H1 (cell line): Measurements from ENCODE around the gene TMEM169. TPM values are rescaled to one million over a fixed set of nuclear protein-coding genes. Genes with fewer than 3 reads are reported as not detected.

Experiments used
- CTCF ChIA-PET: fragments of 300-600 bp; sonication (Branson Sonifier 250); formaldehyde crosslinking; loops from one replicate; lab custom pipeline; 2021; ENCODE audit not compliant: partially characterized antibody; lab: Charles Lee
- POLR2A ChIA-PET: fragments of 300-600 bp; sonication (Branson Sonifier 250); formaldehyde crosslinking; loops from one replicate; lab custom pipeline; 2021; ENCODE audit warnings: inconsistent platforms; ENCODE audit not compliant: partially characterized antibody; lab: Charles Lee
- DNase-seq, 2 experiments: peaks; one replicate each; pipeline versions ENCODE4 v3.0.0 to v3.0.0-alpha.2; 2010 to 2022; ENCODE audit warnings: low spot score in 2 of 2, low read depth in 1 of 2, mixed read lengths in 1 of 2
- FAIRE-seq: peaks from 2 replicates; lab custom pipeline; 2011; peaks lifted over from hg19 to GRCh38; lab: Jason Lieb, UNC
- H2AFZ ChIP-seq: 2 replicates; pipeline ENCODE4 v1.8.1; 2012; ENCODE audit warnings: low read length, inconsistent platforms
- H2AK5ac ChIP-seq: 2 replicates; pipeline ENCODE4 v1.6.1; 2013; ENCODE audit warnings: low read depth, low read length
- H2BK120ac ChIP-seq: replicated peaks from 2 replicates; pipeline ENCODE3; 2013; ENCODE audit warnings: low read depth, low read length, inconsistent platforms
- H2BK12ac ChIP-seq: 2 replicates; pipeline ENCODE4 v1.6.1; 2013; ENCODE audit warnings: low read depth, low read length
- H2BK15ac ChIP-seq: 2 replicates; pipeline ENCODE4 v1.6.1; 2013; ENCODE audit warnings: low read length
- H2BK20ac ChIP-seq: 2 replicates; pipeline ENCODE4 v1.6.1; 2013; ENCODE audit warnings: low read length
- H2BK5ac ChIP-seq: 2 replicates; pipeline ENCODE4 v1.6.1; 2013; ENCODE audit warnings: low read depth, low read length
- H3K14ac ChIP-seq: 2 replicates; pipeline ENCODE4 v1.6.1; 2013; ENCODE audit warnings: inconsistent platforms; ENCODE audit not compliant: insufficient read length
- H3K18ac ChIP-seq: 2 replicates; pipeline ENCODE4 v1.6.1; 2013; ENCODE audit warnings: low read length; ENCODE audit errors: extremely low read depth
- H3K23ac ChIP-seq: 2 replicates; pipeline ENCODE4 v1.6.1; 2013; ENCODE audit warnings: inconsistent platforms; ENCODE audit not compliant: insufficient read length
- H3K23me2 ChIP-seq: 2 replicates; pipeline ENCODE4 v1.6.1; 2013; ENCODE audit warnings: low read depth, low read length
- H3K27ac ChIP-seq: 2 replicates; pipeline ENCODE4 v1.6.1; 2011; ENCODE audit warnings: low read depth, low read length, inconsistent platforms
- H3K27me3 ChIP-seq, 4 experiments: replicated peaks in 1 of 4; 1 replicate in 1 of 4; 2 replicates in 3 of 4; pipeline versions ENCODE4 v1.6.1 to v1.8.1; 2011 to 2013; ENCODE audit warnings: low read length in 3 of 4, mild to moderate bottlenecking in 3 of 4, inconsistent platforms in 2 of 4, mixed read lengths in 2 of 4, moderate library complexity in 1 of 4; ENCODE audit not compliant: control insufficient read depth in 3 of 4, insufficient read depth in 3 of 4; ENCODE audit errors: extremely low read depth in 1 of 4
- H3K36me3 ChIP-seq, 4 experiments: 2 replicates each; pipeline versions ENCODE4 v1.6.1 to v1.8.1; 2011 to 2013; ENCODE audit warnings: mild to moderate bottlenecking in 4 of 4, low read length in 3 of 4, moderate library complexity in 2 of 4, control low read depth in 1 of 4, inconsistent platforms in 1 of 4; ENCODE audit not compliant: insufficient read depth in 4 of 4, control insufficient read depth in 2 of 4
- H3K4ac ChIP-seq: replicated peaks from 2 replicates; pipeline ENCODE3; 2013; ENCODE audit warnings: low read length, low read depth, mixed read lengths, inconsistent platforms; ENCODE audit not compliant: insufficient read length
- H3K4me1 ChIP-seq, 4 experiments: replicated peaks in 1 of 4; 1 replicate in 1 of 4; 2 replicates in 3 of 4; pipeline versions ENCODE4 v1.6.1 to v1.8.1; 2011 to 2013; ENCODE audit warnings: low read length in 3 of 4, inconsistent platforms in 2 of 4, mixed read lengths in 1 of 4; ENCODE audit not compliant: insufficient read depth in 4 of 4, control insufficient read depth in 3 of 4
- H3K4me2 ChIP-seq, 2 experiments: 2 replicates each; pipeline versions ENCODE4 v1.6.1 to v1.8.1; 2011 to 2013; ENCODE audit warnings: low read depth in 2 of 2, low read length in 2 of 2, control low read depth in 1 of 2, inconsistent platforms in 1 of 2, mild to moderate bottlenecking in 1 of 2; ENCODE audit not compliant: insufficient read depth in 1 of 2
- H3K4me3 ChIP-seq, 4 experiments: fragments of 200-600, 300-600 bp in 1 of 4; sonication (generic), shearing (Covaris generic), sonication (Bioruptor Twin) in 1 of 4; 2 replicates each; pipeline versions ENCODE4 v1.5.1 to v1.8.1; 2011 to 2016; ENCODE audit warnings: low read length in 4 of 4, low read depth in 3 of 4, control low read depth in 2 of 4, inconsistent platforms in 2 of 4, mild to moderate bottlenecking in 2 of 4, mixed read lengths in 1 of 4, moderate library complexity in 1 of 4; ENCODE audit not compliant: insufficient read depth in 2 of 4; ENCODE audit errors: extremely low read depth in 1 of 4
- H3K56ac ChIP-seq: replicated peaks from 2 replicates; pipeline ENCODE3; 2013; ENCODE audit warnings: low read depth, mild to moderate bottlenecking, mixed read lengths, low read length, inconsistent platforms; ENCODE audit not compliant: insufficient read length
- H3K79me1 ChIP-seq: 2 replicates; pipeline ENCODE4 v1.6.1; 2013; ENCODE audit warnings: low read depth, low read length, control low read depth
- H3K79me2 ChIP-seq, 2 experiments: 2 replicates each; pipeline versions ENCODE4 v1.6.1 to v1.8.1; 2012 to 2013; ENCODE audit warnings: low read length in 2 of 2, mild to moderate bottlenecking in 2 of 2, inconsistent platforms in 1 of 2; ENCODE audit not compliant: insufficient read depth in 2 of 2, control insufficient read depth in 1 of 2
- H3K9ac ChIP-seq, 4 experiments: replicated peaks in 1 of 4; 1 replicate in 1 of 4; 2 replicates in 3 of 4; pipeline versions ENCODE4 v1.6.1 to v1.8.1; 2011 to 2013; ENCODE audit warnings: low read depth in 3 of 4, low read length in 3 of 4, control low read depth in 2 of 4, mild to moderate bottlenecking in 2 of 4, moderate library complexity in 2 of 4, inconsistent platforms in 1 of 4; ENCODE audit errors: extremely low read depth in 1 of 4
- H3K9me3 ChIP-seq, 2 experiments: 2 replicates each; pipeline versions ENCODE4 v1.6.1 to v1.8.1; 2012 to 2013; ENCODE audit warnings: mild to moderate bottlenecking in 2 of 2, moderate library complexity in 2 of 2, control low read depth in 1 of 2, inconsistent platforms in 1 of 2, low read depth in 1 of 2, low read length in 1 of 2, mixed read lengths in 1 of 2; ENCODE audit not compliant: insufficient read depth in 2 of 2
- H4K20me1 ChIP-seq, 2 experiments: replicated peaks in 1 of 2; 2 replicates each; pipeline versions ENCODE3 to v1.8.1; 2011 to 2013; ENCODE audit warnings: inconsistent platforms in 2 of 2, low read length in 2 of 2, mild to moderate bottlenecking in 1 of 2; ENCODE audit not compliant: insufficient read depth in 2 of 2, control insufficient read depth in 1 of 2
- H4K5ac ChIP-seq: 2 replicates; pipeline ENCODE4 v1.6.1; 2013; ENCODE audit warnings: low read length, low read depth, mixed read lengths, inconsistent platforms; ENCODE audit not compliant: insufficient read length
- H4K8ac ChIP-seq: 2 replicates; pipeline ENCODE4 v1.8.0; 2013; ENCODE audit warnings: mild to moderate bottlenecking, moderate library complexity, low read length, inconsistent platforms; ENCODE audit not compliant: insufficient read depth; ENCODE audit errors: extremely low read depth
- H4K91ac ChIP-seq: replicated peaks from 2 replicates; pipeline ENCODE3; 2013; ENCODE audit warnings: low read length, mixed read lengths, inconsistent platforms; ENCODE audit not compliant: insufficient read length
- CBX8 ChIP-seq: fragments of 300-800, 300-1000 bp; sonication (generic); IDR thresholded peaks from 2 replicates; pipeline ENCODE4 v1.7.1; 2016; ENCODE audit warnings: low read depth, low read length, borderline replicate concordance
- KDM5A ChIP-seq: fragments of 200-600 bp; IDR thresholded peaks from 2 replicates; pipeline ENCODE4 v1.7.1; 2012; ENCODE audit warnings: mild to moderate bottlenecking, low read length, inconsistent platforms, mixed read lengths
- POLR2A ChIP-seq, 2 experiments: IDR thresholded peaks; 1 replicate in 1 of 2; 2 replicates in 1 of 2; pipeline ENCODE4 v1.6.1; 2011; ENCODE audit warnings: low read depth in 2 of 2, low read length in 2 of 2, mild to moderate bottlenecking in 2 of 2; ENCODE audit errors: control extremely low read depth in 1 of 2
- RNF2 ChIP-seq: fragments of 200-900, 300-1000 bp; sonication (generic); IDR thresholded peaks from 2 replicates; pipeline ENCODE4 v1.7.1; 2016; ENCODE audit warnings: borderline replicate concordance, low read depth, mild to moderate bottlenecking, antibody characterized with exemption, low read length; ENCODE audit not compliant: poor library complexity, severe bottlenecking; ENCODE audit errors: missing control alignments
- WGBS, 2 experiments: shearing (Covaris generic) in 1 of 2; methylation state at CpG; one replicate each; pipeline versions ENCODE4 v1.1.6 to v1.1.7; 2013 to 2015; ENCODE audit warnings: low lambda C conversion rate in 2 of 2, mixed read lengths in 2 of 2, inconsistent platforms in 1 of 2, low coverage in 1 of 2, missing lambda C conversion rate in 1 of 2; ENCODE audit not compliant: insufficient replicate concordance in 2 of 2, insufficient coverage in 1 of 2, insufficient read length in 1 of 2; ENCODE audit errors: extremely low coverage in 1 of 2, missing lambda C conversion rate in 1 of 2; 5-methylcytosine and 5-hydroxymethylcytosine counted together
- polyA plus RNA-seq, 7 experiments: library from polyadenylated mRNA; depleted of rRNA in 3 of 7; stranded (reverse) in 5 of 7; unstranded in 2 of 7; fragments of >200 nt in 5 of 7; fragments of 200-250 nt in 2 of 7; gene quantifications; 1 replicate in 5 of 7; 2 replicates in 1 of 7; 4 replicates in 1 of 7; pipeline versions ENCODE4 v1.2.1 to v1.2.3, GENCODE V29; 2011 to 2013; ENCODE audit warnings: missing spikeins in 2 of 7, mixed read lengths in 2 of 7
- total RNA-seq: library from RNA; stranded (reverse); fragmentation: NEBNext Ultra II Directional; extraction: Animal tissue kit (Norgen Biotek cat#: 25700); gene quantifications from 2 replicates; pipeline ENCODE4 v1.2.1, GENCODE V29; 2021
- TF ChIP-seq, protein P1 (sequence below): IDR thresholded peaks from 2 replicates; pipeline ENCODE4 v1.6.1; 2012; ENCODE audit warnings: low read length, inconsistent platforms

The TMEM169 gene
- total and polyA plus RNA-seq, 2 of the 8 experiments (the other 6 are each of a cell fraction or from before 2014, with no cell fraction given) = 0.41 to 2.4 TPM

DNA sequence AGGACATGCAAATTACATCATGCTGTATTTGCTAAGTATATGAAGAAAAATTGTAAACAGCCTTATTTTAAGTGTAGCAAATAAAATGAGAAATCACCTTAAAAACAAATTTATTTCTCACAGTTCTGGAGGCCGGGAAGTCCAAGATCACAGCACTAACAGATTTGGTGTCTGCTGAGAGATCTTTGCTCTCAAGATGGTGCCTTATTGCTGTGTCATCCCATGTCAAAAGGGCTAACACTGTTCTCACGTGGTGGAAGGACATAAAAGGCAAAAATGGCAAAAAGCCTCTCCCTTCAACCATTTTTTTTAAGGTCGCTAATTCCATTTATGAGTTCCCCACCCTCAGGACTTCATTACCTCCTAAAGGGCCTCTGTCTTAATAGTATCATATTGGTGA is 39.5 kb downstream of the TMEM169 start:
- TF ChIP-seq CBX8 (no peak), RNF2 (no peak), KDM5A (no peak), POLR2A (IDR thresholded peaks at IDR 0.05; ENCODE audit: control extremely low read depth in 1 of 2, low read depth in 2 of 2, low read length in 2 of 2) (no peak)
- TF ChIP-seq, protein P1, sequence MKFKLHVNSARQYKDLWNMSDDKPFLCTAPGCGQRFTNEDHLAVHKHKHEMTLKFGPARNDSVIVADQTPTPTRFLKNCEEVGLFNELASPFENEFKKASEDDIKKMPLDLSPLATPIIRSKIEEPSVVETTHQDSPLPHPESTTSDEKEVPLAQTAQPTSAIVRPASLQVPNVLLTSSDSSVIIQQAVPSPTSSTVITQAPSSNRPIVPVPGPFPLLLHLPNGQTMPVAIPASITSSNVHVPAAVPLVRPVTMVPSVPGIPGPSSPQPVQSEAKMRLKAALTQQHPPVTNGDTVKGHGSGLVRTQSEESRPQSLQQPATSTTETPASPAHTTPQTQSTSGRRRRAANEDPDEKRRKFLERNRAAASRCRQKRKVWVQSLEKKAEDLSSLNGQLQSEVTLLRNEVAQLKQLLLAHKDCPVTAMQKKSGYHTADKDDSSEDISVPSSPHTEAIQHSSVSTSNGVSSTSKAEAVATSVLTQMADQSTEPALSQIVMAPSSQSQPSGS = no peak
- H2BK12ac ChIP-seq = no peak overlapping the region
- FAIRE-seq (no peak), DNase-seq (no peak)
- H3K18ac ChIP-seq = no peak overlapping the region
- no peak overlapping the region for H3K14ac ChIP-seq
- no peak overlapping the region for H3K56ac ChIP-seq
- H3K23ac ChIP-seq = no peak overlapping the region
- H2BK20ac ChIP-seq = no peak overlapping the region
- no peaks in the 10 kb centered on the region for H3K4me1 ChIP-seq
- no peak overlapping the region for H3K4ac ChIP-seq
- H3K4me2 ChIP-seq = no peak overlapping the region
- peaks cover 56 to 100% (median 90%) of the 10 kb centered on the region in 4 experiments for H3K36me3 ChIP-seq
- CTCF ChIA-PET = interaction anchor here (1.0 to 4.8 kb wide), 4 partner anchors 15 to 43 kb away, joined by 3 to 23 read pairs (median 10); no protein-coding TSS in a partner anchor
- H3K27me3 ChIP-seq = peaks cover 0 to 1% (median 0%) of the 10 kb centered on the region in 4 experiments; a peak in 1 of 7 replicates
- no peak overlapping the region for H4K5ac ChIP-seq
- POLR2A ChIA-PET = interaction anchor here (1.9 to 12.0 kb wide), 3 partner anchors 10 to 23 kb away, joined by 7 to 101 read pairs (median 11); partner anchors contain the start of gene XRCC5
- H2AFZ ChIP-seq = no peak overlapping the region
- H3K9me3 ChIP-seq = no peaks in the 10 kb centered on the region
- no peak overlapping the region for H3K9ac ChIP-seq
- H2AK5ac ChIP-seq = no peak overlapping the region
- no peak overlapping the region for H4K8ac ChIP-seq
- H4K91ac ChIP-seq = no peak overlapping the region
- no peak overlapping the region for H2BK120ac ChIP-seq
- no peaks in the 10 kb centered on the region for H3K23me2 ChIP-seq
- no peak overlapping the region for H3K27ac ChIP-seq
- no peak overlapping the region for H2BK15ac ChIP-seq
- 91% methylated on average over 3 of the region's 3 CpGs; no CpG with 5 or more reads in 1 of the 2 experiments for whole genome bisulfite sequencing, 2 experiments
- H3K4me3 ChIP-seq = no peak overlapping the region
- H2BK5ac ChIP-seq = no peak overlapping the region
- H3K79me1 ChIP-seq = peaks cover 7% of the 10 kb centered on the region; the same call in 1 of the 2 replicates
- H4K20me1 ChIP-seq = peaks cover 0 to 2% of the 10 kb centered on the region in 2 experiments
- peaks cover 7 to 81% of the 10 kb centered on the region in 2 experiments; a peak in 3 of 4 replicates for H3K79me2 ChIP-seq
